Calu3 (cell line): ENCODE data around the gene AMBP. TPM values are rescaled to one million over a fixed set of nuclear protein-coding genes. Genes with fewer than 3 reads are reported as not detected.

Experiments used
- BruUV-seq: library from RNA; stranded (reverse); fragments of 400-500 nt; replicated peaks from 2 replicates; lab custom pipeline; 2021; lab: Mats Ljungman, UMichigan
- CTCF ChIA-PET: fragments of 300-600 bp; sonication (Branson Sonifier 250); formaldehyde crosslinking; loops from one replicate; lab custom pipeline; 2022; ENCODE audit warnings: antibody characterized with exemption; lab: Charles Lee
- DNase-seq: peaks from one replicate; pipeline ENCODE4 v3.0.0; 2022
- H3K27ac Mint-ChIP-seq: one replicate; pipeline ENCODE4 v1.8.0; 2022; ENCODE audit warnings: mixed read lengths; ENCODE audit not compliant: unreplicated experiment
- H3K27me3 Mint-ChIP-seq: one replicate; pipeline ENCODE4 v1.8.0; 2022; ENCODE audit warnings: mixed read lengths; ENCODE audit not compliant: unreplicated experiment
- H3K36me3 Mint-ChIP-seq: one replicate; pipeline ENCODE4 v1.8.0; 2022; ENCODE audit warnings: mild to moderate bottlenecking, moderate library complexity, mixed read lengths; ENCODE audit not compliant: insufficient read depth, unreplicated experiment
- H3K4me1 Mint-ChIP-seq: one replicate; pipeline ENCODE4 v1.8.0; 2022; ENCODE audit warnings: mild to moderate bottlenecking, low read depth, mixed read lengths; ENCODE audit not compliant: unreplicated experiment
- H3K4me3 Mint-ChIP-seq: one replicate; pipeline ENCODE4 v1.8.0; 2022; ENCODE audit warnings: mild to moderate bottlenecking, low read depth, moderate library complexity, mixed read lengths; ENCODE audit not compliant: unreplicated experiment
- H3K9me3 Mint-ChIP-seq: one replicate; pipeline ENCODE4 v1.8.0; 2022; ENCODE audit warnings: low read depth, mixed read lengths; ENCODE audit not compliant: unreplicated experiment
- CTCF ChIP-seq: fragments of 200-600 bp; IDR thresholded peaks from one replicate; pipeline ENCODE4 v1.8.0; 2022; ENCODE audit warnings: antibody characterized with exemption; ENCODE audit not compliant: unreplicated experiment
- intact Hi-C: fragments of 100-400 bp; cut with micrococcal nuclease; formaldehyde crosslinking; loops from one replicate; pipeline ENCODE4 v1.10.0; 2022; ENCODE audit not compliant: unreplicated experiment
- total RNA-seq: library from RNA; stranded (reverse); gene quantifications from 2 replicates; pipeline ENCODE4 v1.2.3, GENCODE V29; 2022

The AMBP gene
- total RNA-seq, 1 experiment from 2014 or later: 2.7 TPM

DNA sequence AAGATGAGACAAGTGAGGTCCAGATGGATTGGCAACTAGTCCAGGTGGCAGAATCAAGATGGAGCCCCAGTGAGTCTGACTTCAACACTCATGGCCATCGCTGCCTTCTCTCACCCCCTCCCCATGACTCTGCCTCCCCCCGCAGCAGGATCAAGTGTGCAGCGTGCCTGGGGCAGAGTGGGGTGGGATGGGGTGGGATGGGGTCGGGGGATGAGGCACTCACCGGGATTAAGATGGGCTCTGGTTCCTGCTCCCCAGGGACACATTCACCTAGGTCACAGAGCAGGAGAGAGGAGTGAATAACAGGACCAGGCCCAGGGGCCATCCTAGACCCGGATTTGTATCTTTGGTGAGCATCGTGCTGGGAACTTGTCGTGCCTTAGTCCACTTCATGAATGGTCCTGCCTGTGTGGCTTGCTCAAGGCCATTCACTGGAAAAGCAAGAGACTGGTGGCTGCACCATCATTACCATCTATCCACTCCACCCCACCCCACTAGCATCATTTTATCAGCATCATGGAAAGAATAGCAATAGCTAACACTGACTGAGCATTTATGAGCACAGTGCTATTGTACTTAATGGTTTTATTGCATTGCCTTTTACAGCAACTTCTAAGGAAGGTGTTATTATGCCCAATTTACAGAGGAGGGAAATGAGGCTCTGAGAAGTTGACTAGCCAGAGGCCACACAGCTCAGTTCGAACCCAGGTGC, 8.5 kb downstream of the AMBP start:
- Mint-ChIP-seq H3K36me3 (no peaks in the 10 kb centered on the region), H3K4me1 (no peaks in the 10 kb centered on the region), H3K27me3 (no peaks in the 10 kb centered on the region), H3K4me3 (no peak overlapping the region), H3K27ac (no peak overlapping the region), H3K9me3 (peaks cover 3% of the 10 kb centered on the region)
- BruUV-seq: no TSS peak
- no peak for DNase-seq
- no peak for TF ChIP-seq CTCF
- CTCF ChIA-PET: interaction anchor here (0.6 kb wide), 1 partner anchor 57 kb away, joined by 7 read pairs; no protein-coding TSS in a partner anchor
- intact Hi-C loops: no loop called here

GRCh38 chr9:114065304-114065703, 12.8 kb downstream of the AMBP start:
- no TSS peak for BruUV-seq
- no peak for TF ChIP-seq CTCF
- Mint-ChIP-seq H3K9me3 (no peaks in the 10 kb centered on the region), H3K36me3 (no peaks in the 10 kb centered on the region), H3K27me3 (no peaks in the 10 kb centered on the region), H3K4me1 (peaks cover 8% of the 10 kb centered on the region), H3K4me3 (no peak overlapping the region), H3K27ac (no peak overlapping the region)
- CTCF ChIA-PET: no interaction called here
- DNase-seq: no peak
- intact Hi-C loops: no loop called here

- H3K27me3 Mint-ChIP-seq: no peaks in the 10 kb centered on the region
- DNase-seq: no peak
- CTCF ChIA-PET: no interaction called here
Measured at GRCh38 chr9:114061830-114062474, 16.1 kb downstream of the AMBP start.

GRCh38 chr9:114061292-114061691, 16.8 kb downstream of the AMBP start:
- Mint-ChIP-seq H3K9me3 (no peaks in the 10 kb centered on the region), H3K36me3 (no peaks in the 10 kb centered on the region), H3K27ac (no peak overlapping the region), H3K27me3 (no peaks in the 10 kb centered on the region), H3K4me3 (no peak overlapping the region), H3K4me1 (peaks cover 8% of the 10 kb centered on the region)
- CTCF ChIA-PET: no interaction called here
- no peak for TF ChIP-seq CTCF
- intact Hi-C loops: no loop called here
- no peak for DNase-seq
- BruUV-seq: no TSS peak

More at GRCh38 chr9:114061830-114062474, 16.1 kb downstream of the AMBP start:
- no TSS peak for BruUV-seq
- Mint-ChIP-seq H3K9me3 (no peaks in the 10 kb centered on the region), H3K4me3 (no peak overlapping the region), H3K27ac (no peak overlapping the region), H3K4me1 (peaks cover 8% of the 10 kb centered on the region), H3K36me3 (no peaks in the 10 kb centered on the region)
- no peak for TF ChIP-seq CTCF
- intact Hi-C loops: no loop called here
